Measurements from ENCODE around the gene ARCN1.

Gene ARCN1

GRCh38 chr11:118572061-118572980 lies at the start of gene ARCN1:
Gene ARCN1, plus strand, starts transcription at chr11:118572409. Its CDS starts 139 bp downstream, at chr11:118572548.
- TF ChIP-seq CTCF (IDR thresholded peaks at IDR 0.05; ENCODE audit: low read depth, low read length) = no peak
- H3K4me3 ChIP-seq (ENCODE audit: low read depth, low read length) = peak within 1 kb of the TSS; percentile 98

GRCh38 chr11:118522571-118523072 lies 49.6 kb upstream of the ARCN1 start:
- peak; percentile 22; the same call in 1 of the 2 replicates for TF ChIP-seq CTCF (IDR thresholded peaks at IDR 0.05; ENCODE audit: low read depth, low read length)

GRCh38 chr11:118524356-118524755 lies 47.9 kb upstream of the ARCN1 start:
- no peak for TF ChIP-seq CTCF (IDR thresholded peaks at IDR 0.05; ENCODE audit: low read depth, low read length)
- no peak overlapping the region for H3K4me3 ChIP-seq (ENCODE audit: low read depth, low read length)

More at GRCh38 chr11:118522571-118523072, 49.6 kb upstream of the ARCN1 start:
- H3K4me3 ChIP-seq (ENCODE audit: low read depth, low read length) = no peak overlapping the region

- TF ChIP-seq CTCF (IDR thresholded peaks at IDR 0.05; ENCODE audit: low read depth, low read length) = no peak
- no peak overlapping the region for H3K4me3 ChIP-seq (ENCODE audit: low read depth, low read length)
Observed at GRCh38 chr11:118524757-118525470, 47.3 kb upstream of the ARCN1 start.

GRCh38 chr11:118526688-118527087 lies 45.5 kb upstream of the ARCN1 start:
- no peak for TF ChIP-seq CTCF (IDR thresholded peaks at IDR 0.05; ENCODE audit: low read depth, low read length)
- H3K4me3 ChIP-seq (ENCODE audit: low read depth, low read length) = no peak overlapping the region

GRCh38 chr11:118527109-118527508 lies 45.1 kb upstream of the ARCN1 start, which contains the start of gene TTC36:
Gene TTC36, plus strand, starts transcription at chr11:118527474. Its CDS starts 21 bp downstream, at chr11:118527495.
- no peak for TF ChIP-seq CTCF (IDR thresholded peaks at IDR 0.05; ENCODE audit: low read depth, low read length)

More at GRCh38 chr11:118527109-118527508, 45.1 kb upstream of the ARCN1 start, which contains the start of gene TTC36:
- H3K4me3 ChIP-seq (ENCODE audit: low read depth, low read length) = no peak within 1 kb of the TSS

All from WI38 (cell line).